A673 (cell line): ENCODE results near the gene MYBL2. TPM values are rescaled to one million over a fixed set of nuclear protein-coding genes. Genes with fewer than 3 reads are reported as not detected.

Experiments used
- BruUV-seq: library from RNA; stranded (reverse); fragments of 400-500 nt; replicated peaks from 2 replicates; lab custom pipeline; 2021; lab: Mats Ljungman, UMichigan
- CTCF ChIA-PET: fragments of 300-600 bp; sonication (Branson Sonifier 250); formaldehyde crosslinking; loops from one replicate; lab custom pipeline; 2022; ENCODE audit warnings: antibody characterized with exemption; lab: Charles Lee
- POLR2A ChIA-PET: fragments of 300-600 bp; sonication (Branson Sonifier 250); formaldehyde crosslinking; loops from one replicate; lab custom pipeline; 2022; ENCODE audit warnings: antibody characterized with exemption; ENCODE audit not compliant: low non-redundant PET; lab: Charles Lee
- DNase-seq: peaks from one replicate; pipeline ENCODE4 v3.0.0-alpha.2; 2015; ENCODE audit warnings: low spot score
- H3K27ac ChIP-seq: fragments of 200-600 bp; sonication (generic); 2 replicates; pipeline ENCODE4 v1.5.1; 2016; ENCODE audit warnings: mixed run types, low read depth, mild to moderate bottlenecking, mixed read lengths, antibody characterized with exemption, low read length; ENCODE audit not compliant: poor library complexity, severe bottlenecking
- H3K27me3 ChIP-seq: fragments of 200-600 bp; sonication (generic); replicated peaks from 2 replicates; pipeline ENCODE4 v1.6.1; 2017; ENCODE audit warnings: mixed run types, low read depth, mild to moderate bottlenecking, mixed read lengths, antibody characterized with exemption, low read length; ENCODE audit not compliant: insufficient read depth, poor library complexity
- H3K36me3 ChIP-seq: fragments of 200-600 bp; sonication (generic); 2 replicates; pipeline ENCODE4 v1.6.1; 2016; ENCODE audit warnings: mixed run types, mild to moderate bottlenecking, mixed read lengths, antibody characterized with exemption, low read length; ENCODE audit not compliant: insufficient read depth, poor library complexity, severe bottlenecking
- H3K4me1 ChIP-seq: fragments of 200-600 bp; sonication (generic); 2 replicates; pipeline ENCODE4 v1.6.1; 2017; ENCODE audit warnings: mixed run types, mild to moderate bottlenecking, mixed read lengths, antibody characterized with exemption, low read length; ENCODE audit not compliant: insufficient read depth, poor library complexity, severe bottlenecking
- H3K4me3 ChIP-seq: fragments of 200-600 bp; sonication (generic); 2 replicates; pipeline ENCODE4 v1.5.1; 2016; ENCODE audit warnings: low read depth, mixed run types, mild to moderate bottlenecking, mixed read lengths, low read length; ENCODE audit not compliant: poor library complexity, severe bottlenecking
- H3K9me3 ChIP-seq: fragments of 200-600 bp; sonication (generic); 2 replicates; pipeline ENCODE4 v1.6.1; 2016; ENCODE audit warnings: mixed run types, low read depth, mild to moderate bottlenecking, mixed read lengths, antibody characterized with exemption, low read length; ENCODE audit not compliant: poor library complexity, severe bottlenecking
- EZH2 ChIP-seq: fragments of 200-600 bp; sonication (generic); IDR thresholded peaks from 2 replicates; pipeline ENCODE4 v1.6.1; 2017; ENCODE audit warnings: borderline replicate concordance, low read depth, mild to moderate bottlenecking, mixed read lengths, antibody characterized with exemption, low read length; ENCODE audit not compliant: poor library complexity, severe bottlenecking
- intact Hi-C: fragments of 100-400 bp; cut with micrococcal nuclease; formaldehyde crosslinking; loops from one replicate; pipeline ENCODE4 v1.10.0; 2022; ENCODE audit not compliant: unreplicated experiment
- total RNA-seq: library from RNA; stranded (reverse); gene quantifications from 2 replicates; pipeline ENCODE4 v1.2.3, GENCODE V29; 2021
- TF ChIP-seq, protein P1 (sequence below): fragments of 300-800, 200-600 bp; sonication (generic); conservative IDR thresholded peaks from 2 replicates; pipeline ENCODE4 v1.5.1; 2017; ENCODE audit warnings: low read depth, mild to moderate bottlenecking, antibody characterized with exemption, low read length, moderate library complexity, mixed read lengths

The MYBL2 gene
- total RNA-seq, 1 experiment from 2014 or later: 256 TPM

GRCh38 chr20:43690943-43691598, 24.2 kb downstream of the MYBL2 start:
- H3K4me3 ChIP-seq: no peak overlapping the region
- H3K36me3 ChIP-seq: peaks cover 51% of the 10 kb centered on the region
- H3K4me1 ChIP-seq: no peaks in the 10 kb centered on the region
- no TSS peak for BruUV-seq
- H3K27ac ChIP-seq: no peak overlapping the region
- ChIA-PET POLR2A (no interaction called here), CTCF (interaction anchor here (0.7 kb wide), 1 partner anchor 11 kb away, joined by 4 read pairs; no protein-coding TSS in a partner anchor)
- intact Hi-C loops: loop anchor here (5.0 kb wide), 1 partner anchor 239 kb away; no protein-coding TSS in a partner anchor
- no peak for TF ChIP-seq EZH2
- TF ChIP-seq, protein P1, sequence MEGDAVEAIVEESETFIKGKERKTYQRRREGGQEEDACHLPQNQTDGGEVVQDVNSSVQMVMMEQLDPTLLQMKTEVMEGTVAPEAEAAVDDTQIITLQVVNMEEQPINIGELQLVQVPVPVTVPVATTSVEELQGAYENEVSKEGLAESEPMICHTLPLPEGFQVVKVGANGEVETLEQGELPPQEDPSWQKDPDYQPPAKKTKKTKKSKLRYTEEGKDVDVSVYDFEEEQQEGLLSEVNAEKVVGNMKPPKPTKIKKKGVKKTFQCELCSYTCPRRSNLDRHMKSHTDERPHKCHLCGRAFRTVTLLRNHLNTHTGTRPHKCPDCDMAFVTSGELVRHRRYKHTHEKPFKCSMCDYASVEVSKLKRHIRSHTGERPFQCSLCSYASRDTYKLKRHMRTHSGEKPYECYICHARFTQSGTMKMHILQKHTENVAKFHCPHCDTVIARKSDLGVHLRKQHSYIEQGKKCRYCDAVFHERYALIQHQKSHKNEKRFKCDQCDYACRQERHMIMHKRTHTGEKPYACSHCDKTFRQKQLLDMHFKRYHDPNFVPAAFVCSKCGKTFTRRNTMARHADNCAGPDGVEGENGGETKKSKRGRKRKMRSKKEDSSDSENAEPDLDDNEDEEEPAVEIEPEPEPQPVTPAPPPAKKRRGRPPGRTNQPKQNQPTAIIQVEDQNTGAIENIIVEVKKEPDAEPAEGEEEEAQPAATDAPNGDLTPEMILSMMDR: no peak
- no peaks in the 10 kb centered on the region for H3K27me3 ChIP-seq
- DNase-seq: no peak
- no peaks in the 10 kb centered on the region for H3K9me3 ChIP-seq

DNA sequence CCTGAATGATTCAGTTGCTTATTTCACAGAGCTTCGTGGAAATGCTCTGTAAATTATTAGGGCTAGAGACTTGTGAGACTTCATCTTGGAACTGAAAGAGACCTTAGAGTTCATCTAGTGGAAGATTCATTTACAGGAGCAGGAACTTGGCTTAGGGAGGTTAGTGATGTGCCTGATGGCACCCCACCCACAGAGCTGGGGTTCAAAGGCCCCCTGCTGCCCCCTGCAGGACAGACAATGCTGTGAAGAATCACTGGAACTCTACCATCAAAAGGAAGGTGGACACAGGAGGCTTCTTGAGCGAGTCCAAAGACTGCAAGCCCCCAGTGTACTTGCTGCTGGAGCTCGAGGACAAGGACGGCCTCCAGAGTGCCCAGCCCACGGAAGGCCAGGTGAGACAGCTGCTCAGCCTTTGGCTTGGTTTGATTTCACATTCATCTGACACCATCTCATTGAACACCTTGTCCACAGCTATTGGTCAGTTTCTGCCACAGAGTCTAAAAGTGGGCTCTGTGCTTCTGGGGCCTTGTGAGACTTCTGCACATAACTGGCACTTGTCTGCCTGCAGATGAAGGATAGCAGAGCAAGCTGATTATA, 25.1 kb downstream of the MYBL2 start:
- intact Hi-C loops: loop anchor here (5.0 kb wide), 1 partner anchor 240 kb away; no protein-coding TSS in a partner anchor
- TF ChIP-seq, protein P1: peak; percentile 69
- no peak for TF ChIP-seq EZH2
- Histone ChIP-seq H3K27ac (no peak overlapping the region), H3K9me3 (no peaks in the 10 kb centered on the region), H3K36me3 (peaks cover 47% of the 10 kb centered on the region), H3K27me3 (no peaks in the 10 kb centered on the region), H3K4me3 (no peak overlapping the region), H3K4me1 (no peaks in the 10 kb centered on the region)
- POLR2A ChIA-PET: interaction anchor here (0.7 kb wide), 1 partner anchor 250 kb away, joined by 5 read pairs; no protein-coding TSS in a partner anchor
- CTCF ChIA-PET: interaction anchor here (0.7 to 1.3 kb wide), 3 partner anchors 12 to 154 kb away, joined by 4 to 6 read pairs (median 4); no protein-coding TSS in a partner anchor
- DNase-seq: peak; percentile 51
- no TSS peak for BruUV-seq

GRCh38 chr20:43694763-43695162, 27.8 kb downstream of the MYBL2 start:
- no peaks in the 10 kb centered on the region for H3K9me3 ChIP-seq
- no peak overlapping the region for H3K4me3 ChIP-seq
- ChIA-PET CTCF (no interaction called here), POLR2A (no interaction called here)
- TF ChIP-seq, protein P1: no peak
- no peak for TF ChIP-seq EZH2
- H3K27me3 ChIP-seq: no peaks in the 10 kb centered on the region
- no peak for DNase-seq
- no TSS peak for BruUV-seq
- H3K36me3 ChIP-seq: peaks cover 40% of the 10 kb centered on the region
- H3K4me1 ChIP-seq: no peaks in the 10 kb centered on the region
- intact Hi-C loops: loop anchor here (5.0 kb wide), 1 partner anchor 242 kb away; no protein-coding TSS in a partner anchor
- H3K27ac ChIP-seq: no peak overlapping the region
